GM21515 (cell line): ENCODE results near the gene DEUP1.
"Not testable (repeated sequence)": the region's sequence is repeated elsewhere in the genome, so short reads cannot be mapped to it uniquely, and the experiment has no call there.

Experiments used
- ATAC-seq: cut with Tn5 transposase; IDR thresholded peaks from one replicate; pipeline ENCODE4 v1.9.1; 2021; ENCODE audit not compliant: unreplicated experiment

The DEUP1 gene

GRCh38 chr11:93359396-93359795 lies 28.9 kb downstream of the DEUP1 start:
- ATAC-seq: no peak

- no peak for ATAC-seq
Measured at GRCh38 chr11:93361435-93361834, 30.9 kb downstream of the DEUP1 start.

- no peak for ATAC-seq
Measured at GRCh38 chr11:93368022-93368421, 37.5 kb downstream of the DEUP1 start.

GRCh38 chr11:93370260-93370659 lies 39.7 kb downstream of the DEUP1 start:
- no peak for ATAC-seq

- no peak for ATAC-seq
Measured at GRCh38 chr11:93389737-93390136, 59.2 kb downstream of the DEUP1 start.

- no peak for ATAC-seq
Measured at GRCh38 chr11:93392867-93393266, 62.3 kb downstream of the DEUP1 start.

- ATAC-seq: no peak
Measured at GRCh38 chr11:93393386-93393785, 62.8 kb downstream of the DEUP1 start.

GRCh38 chr11:93394488-93394887 lies 63.9 kb downstream of the DEUP1 start:
- no peak for ATAC-seq

GRCh38 chr11:93396316-93396715 lies 65.8 kb downstream of the DEUP1 start:
- no peak for ATAC-seq

- ATAC-seq: no peak
Measured at GRCh38 chr11:93403930-93404329, 73.4 kb downstream of the DEUP1 start.

- ATAC-seq: no peak
Measured at GRCh38 chr11:93407777-93408401, 77.3 kb downstream of the DEUP1 start.

- no peak for ATAC-seq
Measured at GRCh38 chr11:93410441-93410840, 79.9 kb downstream of the DEUP1 start.

- ATAC-seq: no peak
Measured at GRCh38 chr11:93411705-93412104, 81.2 kb downstream of the DEUP1 start.

- no peak for ATAC-seq
Measured at GRCh38 chr11:93432247-93432646, 101.7 kb downstream of the DEUP1 start.

- ATAC-seq: not testable (repeated sequence)
Measured at GRCh38 chr11:93443232-93443631, 112.7 kb downstream of the DEUP1 start.

- no peak for ATAC-seq
Measured at GRCh38 chr11:93444617-93445073, 114.1 kb downstream of the DEUP1 start.

GRCh38 chr11:93458286-93458685 lies 127.7 kb downstream of the DEUP1 start:
- no peak for ATAC-seq

GRCh38 chr11:93463666-93464065 lies 133.1 kb downstream of the DEUP1 start:
- not testable (repeated sequence) for ATAC-seq

GRCh38 chr11:93464927-93465540 lies 134.5 kb downstream of the DEUP1 start:
- ATAC-seq: no peak

- ATAC-seq: no peak
Measured at GRCh38 chr11:93467054-93467453, 136.5 kb downstream of the DEUP1 start.

GRCh38 chr11:93468290-93468689 lies 137.7 kb downstream of the DEUP1 start:
- no peak for ATAC-seq

- no peak for ATAC-seq
Measured at GRCh38 chr11:93474123-93474522, 143.6 kb downstream of the DEUP1 start.

- ATAC-seq: no peak
Measured at GRCh38 chr11:93476796-93477195, 146.3 kb downstream of the DEUP1 start.
